Mesenteric fat pad (tissue), 1 donor: ENCODE measurements around the gene SMIM10. TPM values are rescaled to one million over a fixed set of nuclear protein-coding genes. Genes with fewer than 3 reads are reported as not detected.
"Not testable (repeated sequence)": the region's sequence is repeated elsewhere in the genome, so short reads cannot be mapped to it uniquely, and the experiment has no call there.

Experiments used
- DNase-seq: peaks from one replicate; pipeline ENCODE4 v3.0.0-alpha.2; 2020; ENCODE audit warnings: low spot score
- long read RNA-seq: library from polyadenylated mRNA; unstranded; transcript quantifications from one replicate; pipeline ENCODE4 v2.0.0, GENCODE V29; 2020
- total RNA-seq: library from RNA; stranded (reverse); fragmentation: NEBNext Ultra II Directional; extraction: Animal tissue kit (Norgen Biotek cat#: 25700); gene quantifications from one replicate; pipeline ENCODE4 v1.2.1, GENCODE V29; 2021
- donor health status: DM: yes; HTN: yes; CAD: no.

The SMIM10 gene
- total RNA-seq: 4.5 TPM
- long read RNA-seq, transcript SMIM10-201 (1 exons, 1,536 nt): major isoform, 11 of 11 reads
- long read RNA-seq, partial matches to known transcripts: 0 of 11 reads
- long read RNA-seq, other reads (novel, unspliced or antisense): 0 of 11 reads

- DNase-seq: peak; percentile 92
These were observed at the start of gene SMIM10 for GRCh38 chrX:134990801-134991481. TSS of gene SMIM10 (plus strand) at chrX:134990991. CDS start at chrX:134991096, 105 bp downstream.

GRCh38 chrX:134946364-134946763 is 44.4 kb upstream of the SMIM10 start:
- DNase-seq: not testable (repeated sequence)

GRCh38 chrX:134948333-134949241 is 42.2 kb upstream of the SMIM10 start:
- no peak for DNase-seq

- no peak for DNase-seq
These were observed 41.5 kb upstream of the SMIM10 start for GRCh38 chrX:134949271-134949670.

- DNase-seq: no peak
These were observed 33.0 kb upstream of the SMIM10 start for GRCh38 chrX:134957836-134958235.

GRCh38 chrX:134960366-134960765 is 30.4 kb upstream of the SMIM10 start:
- DNase-seq: not testable (repeated sequence)

- DNase-seq: no peak
These were observed 27.8 kb upstream of the SMIM10 start for GRCh38 chrX:134963041-134963440.

GRCh38 chrX:134969726-134970125 is 21.1 kb upstream of the SMIM10 start:
- no peak for DNase-seq

- DNase-seq: no peak
These were observed 18.9 kb upstream of the SMIM10 start for GRCh38 chrX:134971926-134972325.

- no peak for DNase-seq
These were observed 15.3 kb upstream of the SMIM10 start for GRCh38 chrX:134975516-134975915.

- no peak for DNase-seq
These were observed 8.9 kb upstream of the SMIM10 start for GRCh38 chrX:134981910-134982309.

- no peak for DNase-seq
These were observed 8.0 kb upstream of the SMIM10 start for GRCh38 chrX:134982748-134983147.

- DNase-seq: no peak
These were observed 5.3 kb upstream of the SMIM10 start for GRCh38 chrX:134985479-134985878.

GRCh38 chrX:134990475-134990800 is 353 bp upstream of the SMIM10 start:
- DNase-seq: no peak

- DNase-seq: no peak
These were observed 6.9 kb downstream of the SMIM10 start for GRCh38 chrX:134997646-134998045.

- DNase-seq: no peak
These were observed 7.5 kb downstream of the SMIM10 start for GRCh38 chrX:134998246-134998645.

- DNase-seq: no peak
These were observed 8.7 kb downstream of the SMIM10 start for GRCh38 chrX:134999469-134999868.

GRCh38 chrX:135000516-135000915 is 9.7 kb downstream of the SMIM10 start:
- no peak for DNase-seq

- DNase-seq: peak; percentile 96
These were observed 13.3 kb downstream of the SMIM10 start for GRCh38 chrX:135003876-135004623.

- no peak for DNase-seq
These were observed 15.4 kb downstream of the SMIM10 start for GRCh38 chrX:135006187-135006586.

- no peak for DNase-seq
These were observed 18.3 kb downstream of the SMIM10 start for GRCh38 chrX:135009057-135009610.
